Psoas muscle (tissue), 8 donors: ENCODE data around the gene SDHD. TPM values are rescaled to one million over a fixed set of nuclear protein-coding genes. Genes with fewer than 3 reads are reported as not detected.
"Not testable (repeated sequence)": the region's sequence is repeated elsewhere in the genome, so short reads cannot be mapped to it uniquely, and the experiment has no call there.

ENCODE experiments used
- ATAC-seq, 4 donors: fragments of 200-7000 bp; cut with Tn5 transposase; one replicate each; pipeline ENCODE4 v1.9.1; 2020; ENCODE audit warnings: moderate library complexity in 3 of 4, mild to moderate bottlenecking in 2 of 4
- DNase-seq, 2 donors: peaks; one replicate each; pipeline ENCODE4 v3.0.0-alpha.2; 2020
- H3K27ac ChIP-seq: fragments of 200-600 bp; one replicate; pipeline ENCODE4 v1.8.0; 2022
- H3K27me3 ChIP-seq, 3 donors: fragments of 200-600 bp in 1 of 3; one replicate each; pipeline versions ENCODE4 v1.6.1 to v1.8.0; 2013 to 2022; ENCODE audit warnings: low read length in 2 of 3, mild to moderate bottlenecking in 2 of 3, moderate library complexity in 1 of 3; ENCODE audit not compliant: insufficient read depth in 3 of 3
- H3K36me3 ChIP-seq, 2 donors: fragments of 200-600 bp in 1 of 2; one replicate each; pipeline versions ENCODE4 v1.6.1 to v1.8.0; 2013 to 2022; ENCODE audit warnings: low read depth in 1 of 2, mild to moderate bottlenecking in 1 of 2, moderate library complexity in 1 of 2; ENCODE audit not compliant: insufficient read depth in 1 of 2
- H3K4me1 ChIP-seq: fragments of 200-600 bp; one replicate; pipeline ENCODE4 v1.8.0; 2022
- H3K4me3 ChIP-seq: fragments of 200-600 bp; one replicate; pipeline ENCODE4 v1.8.0; 2022; ENCODE audit warnings: mild to moderate bottlenecking
- H3K9me3 ChIP-seq: fragments of 200-600 bp; one replicate; pipeline ENCODE4 v1.8.0; 2022
- CTCF ChIP-seq: fragments of 200-600 bp; IDR thresholded peaks from one replicate; pipeline ENCODE4 v1.8.0; 2022; ENCODE audit warnings: antibody characterized with exemption
- WGBS, 3 donors: extraction: QIAGEN DNeasy Blood & Tissue Kit; methylation state at CpG; one replicate each; pipeline versions ENCODE4 v1.1.6 to v1.1.7; 2013; 5-methylcytosine and 5-hydroxymethylcytosine counted together
- intact Hi-C, 2 donors: fragments of 100-400 bp; cut with DNase I; formaldehyde crosslinking; loops; one replicate each; pipeline versions ENCODE4 v1.11.0 to v1.14.2; 2022
- polyA plus RNA-seq, 3 donors: library from polyadenylated mRNA; stranded (reverse); fragments of 200-250 nt; gene quantifications; one replicate each; pipeline ENCODE4 v1.2.3, GENCODE V29; 2013
- total RNA-seq, 4 donors: library from RNA; stranded (reverse); fragmentation: NEBNext Ultra II Directional in 2 of 4; extraction: Animal tissue kit (Norgen Biotek cat#: 25700) in 2 of 4; gene quantifications; one replicate each; pipeline versions ENCODE4 v1.2.1 to v1.2.4, GENCODE V29; 2021 to 2023
- donor health status: healthy with polysubstance abuse.
- donor health status: DM: no; HTN: no; CAD: no; lungs with moderate emphysema.
- donor health status: Bipolar disorder and iron deficiency.
- donor health status: healthy.
- donor health status: DM: yes; HTN: yes; CAD: no.
- donor health status: DM: no; HTN: no; CAD: no.
- donor health status: DM: no; HTN: no; CAD: no.
- donor health status: DM: yes; HTN: yes; CAD: no.

SDHD gene
- total and polyA plus RNA-seq, 7 donors, result 168 to 264 (median 219) TPM

GRCh38 chr11:112082729-112083128 is 3.9 kb upstream of the SDHD start:
- Histone ChIP-seq H3K9me3 (no peaks in the 10 kb centered on the region), H3K4me1 (peaks cover 12% of the 10 kb centered on the region), H3K27ac (peak overlapping the region; percentile 88), H3K4me3 (no peak overlapping the region), H3K36me3 (peaks cover 24 to 78% of the 10 kb centered on the region in 2 donors), H3K27me3 (no peaks in the 10 kb centered on the region)
- intact Hi-C loops, result no loop called here
- ATAC-seq (peak; percentile 51 to 62 (median 56)), DNase-seq (no peak)
- WGBS, 3 donors, result 39 to 52% (median 44%) methylated on average over 4 of the region's 4 CpGs
- TF ChIP-seq CTCF, result no peak

- Histone ChIP-seq H3K36me3 (peaks cover 11 to 78% of the 10 kb centered on the region in 2 donors), H3K4me3 (peak overlapping the region; percentile 93), H3K27me3 (no peaks in the 10 kb centered on the region), H3K4me1 (peaks cover 38% of the 10 kb centered on the region), H3K27ac (peak overlapping the region; percentile 88), H3K9me3 (no peaks in the 10 kb centered on the region)
- ATAC-seq (peak; percentile 37 to 65 (median 53)), DNase-seq (peak in 1 of 2 donors; percentile 20)
- intact Hi-C loops, result loop anchor here in 1 of 2 donors (5.0 kb wide), 1 partner anchor 159 kb away; no protein-coding TSS in a partner anchor
- 2 to 4% (median 3%) methylated on average over 19 of the region's 19 CpGs for WGBS, 3 donors
- TF ChIP-seq CTCF, result no peak
These were observed 751 bp upstream of the SDHD start for GRCh38 chr11:112085822-112086421.

- Histone ChIP-seq H3K4me1 (peaks cover 41% of the 10 kb centered on the region), H3K9me3 (no peaks in the 10 kb centered on the region), H3K4me3 (peak overlapping the region; percentile 93), H3K27me3 (no peaks in the 10 kb centered on the region), H3K27ac (peak overlapping the region; percentile 88), H3K36me3 (peaks cover 16 to 78% of the 10 kb centered on the region in 2 donors)
- DNase-seq, result no peak
- no peak for TF ChIP-seq CTCF
- WGBS, 3 donors, result 13 to 16% (median 14%) methylated on average over 10 of the region's 10 CpGs
- intact Hi-C loops, result loop anchor here in 1 of 2 donors (5.0 kb wide), 1 partner anchor 160 kb away; no protein-coding TSS in a partner anchor
- ATAC-seq, result peak; percentile 3 to 30 (median 10)
These were observed 539 bp downstream of the SDHD start for GRCh38 chr11:112087212-112087611.

- Histone ChIP-seq H3K4me1 (peaks cover 21% of the 10 kb centered on the region), H3K36me3 (peaks cover 17 to 82% of the 10 kb centered on the region in 2 donors)
- WGBS, 3 donors, result 94 to 98% (median 96%) methylated on average over 2 of the region's 2 CpGs
- intact Hi-C loops, H3K27ac ChIP-seq, H3K27me3 ChIP-seq, DNase-seq, H3K9me3 ChIP-seq, ATAC-seq, H3K4me3 ChIP-seq: not testable (repeated sequence)
These were observed 8.6 kb downstream of the SDHD start for GRCh38 chr11:112095302-112095701.

- no peaks in the 10 kb centered on the region for H3K27me3 ChIP-seq
- no peak overlapping the region for H3K27ac ChIP-seq
- ATAC-seq, result no peak
- DNase-seq, result no peak
- intact Hi-C loops, result no loop called here
- no peak overlapping the region for H3K4me3 ChIP-seq
- no peak for TF ChIP-seq CTCF
- H3K36me3 ChIP-seq, result peaks cover 17 to 73% of the 10 kb centered on the region in 2 donors
- H3K9me3 ChIP-seq, result no peaks in the 10 kb centered on the region
- H3K4me1 ChIP-seq, result peaks cover 29% of the 10 kb centered on the region
These were observed 9.5 kb downstream of the SDHD start for GRCh38 chr11:112096194-112096593.
